HepG2 (cell line): Measurements from ENCODE around the gene CLIC6. TPM values are rescaled to one million over a fixed set of nuclear protein-coding genes. Genes with fewer than 3 reads are reported as not detected.

Experiments used
- ATAC-seq: fragments of 200-7000 bp; cut with Tn5 transposase; 3 replicates; pipeline ENCODE4 v1.9.1; 2020; ENCODE audit warnings: mild to moderate bottlenecking, moderate library complexity
- BruUV-seq: library from RNA; stranded (reverse); fragments of 400-500 nt; replicated peaks from 2 replicates; lab custom pipeline; 2021; lab: Mats Ljungman, UMichigan
- CTCF ChIA-PET: fragments of 300-600 bp; formaldehyde crosslinking; extraction: SDS; loops from one replicate; lab custom pipeline; 2021; ENCODE audit warnings: low total read pairs, inconsistent platforms, low intra/inter-chr PET ratio; lab: Yijun Ruan, JAX
- POLR2A ChIA-PET: fragments of 350-600 bp; sonication (Branson Sonifier 250); formaldehyde crosslinking; loops from one replicate; lab custom pipeline; 2020; ENCODE audit warnings: antibody characterized with exemption, inconsistent platforms; lab: Yijun Ruan, JAX
- DNase-seq: peaks from one replicate; pipeline ENCODE4 v3.0.0-alpha.2; 2015; ENCODE audit warnings: low spot score
- FAIRE-seq: peaks from 3 replicates; lab custom pipeline; 2011; peaks lifted over from hg19 to GRCh38; lab: Jason Lieb, UNC
- H2AFZ ChIP-seq: one replicate; pipeline ENCODE4 v1.6.1; 2011; ENCODE audit warnings: low read length, inconsistent platforms
- H3K27ac ChIP-seq: fragments of 300-600 bp; 3 replicates; pipeline ENCODE4 v1.8.0; 2011; ENCODE audit warnings: mixed run types, mild to moderate bottlenecking, mixed read lengths, low read length, inconsistent platforms; ENCODE audit not compliant: insufficient read depth; ENCODE audit errors: extremely low read length
- H3K27me3 ChIP-seq, 2 experiments: fragments of 200-600 bp in 1 of 2; 2 replicates in 1 of 2; 3 replicates in 1 of 2; pipeline versions ENCODE4 v1.6.0 to v1.8.0; 2011; ENCODE audit warnings: low read length in 2 of 2, mild to moderate bottlenecking in 2 of 2, moderate library complexity in 2 of 2, inconsistent platforms in 1 of 2; ENCODE audit not compliant: insufficient read depth in 2 of 2, control insufficient read depth in 1 of 2
- H3K36me3 ChIP-seq, 2 experiments: fragments of 200-600 bp in 1 of 2; replicated peaks in 1 of 2; 2 replicates in 1 of 2; 3 replicates in 1 of 2; pipeline versions ENCODE4 v1.5.1 to v1.8.0; 2011; ENCODE audit warnings: low read length in 2 of 2, inconsistent platforms in 1 of 2; ENCODE audit not compliant: insufficient read depth in 2 of 2, control insufficient read depth in 1 of 2
- H3K4me1 ChIP-seq: 2 replicates; pipeline ENCODE4 v1.5.1; 2012; ENCODE audit warnings: low read length, inconsistent platforms; ENCODE audit not compliant: insufficient read depth
- H3K4me2 ChIP-seq: 2 replicates; pipeline ENCODE4 v1.6.0; 2011; ENCODE audit warnings: low read depth, low read length, inconsistent platforms
- H3K4me3 ChIP-seq, 3 experiments: fragments of 200-600 bp in 1 of 3; sonication (generic), shearing (Covaris generic) in 1 of 3; replicated peaks in 1 of 3; 2 replicates each; pipeline ENCODE4 v1.5.1; 2011 to 2016; ENCODE audit warnings: low read length in 3 of 3, inconsistent platforms in 2 of 3, low read depth in 2 of 3, mild to moderate bottlenecking in 2 of 3, control low read depth in 1 of 3, mixed read lengths in 1 of 3; ENCODE audit not compliant: insufficient read depth in 1 of 3
- H3K79me2 ChIP-seq: one replicate; pipeline ENCODE4 v1.6.1; 2011; ENCODE audit warnings: low read length, inconsistent platforms; ENCODE audit not compliant: insufficient read depth
- H3K9ac ChIP-seq: 2 replicates; pipeline ENCODE4 v1.6.0; 2011; ENCODE audit warnings: mild to moderate bottlenecking, low read depth, low read length, inconsistent platforms; ENCODE audit not compliant: insufficient read depth
- H3K9me3 ChIP-seq: 2 replicates; pipeline ENCODE4 v1.5.1; 2012; ENCODE audit warnings: mild to moderate bottlenecking, low read length
- H4K20me1 ChIP-seq: 2 replicates; pipeline ENCODE4 v1.6.0; 2011; ENCODE audit warnings: inconsistent platforms, mild to moderate bottlenecking, low read length, moderate library complexity; ENCODE audit not compliant: insufficient read depth
- DNMT1 ChIP-seq: sonication (generic); formaldehyde crosslinking; IDR thresholded peaks from 2 replicates; pipeline ENCODE4 v1.5.1; 2020; ENCODE audit warnings: mild to moderate bottlenecking, missing genetic modification reagents
- ELF1 ChIP-seq: sonication (generic); formaldehyde crosslinking; IDR thresholded peaks from 2 replicates; pipeline ENCODE4 v1.4.0; 2020; ENCODE audit warnings: missing genetic modification reagents
- GZF1 ChIP-seq: sonication (generic); formaldehyde crosslinking; IDR thresholded peaks from 2 replicates; pipeline ENCODE4 v1.5.1; 2020; ENCODE audit warnings: mild to moderate bottlenecking, missing genetic modification reagents
- MYNN ChIP-seq: sonication (generic); formaldehyde crosslinking; IDR thresholded peaks from 2 replicates; pipeline ENCODE4 v1.4.0; 2020; ENCODE audit warnings: mild to moderate bottlenecking, low read depth, missing genetic modification reagents
- REL ChIP-seq: sonication (generic); formaldehyde crosslinking; conservative IDR thresholded peaks from 2 replicates; pipeline ENCODE4 v1.8.0; 2022; ENCODE audit warnings: mild to moderate bottlenecking, missing genetic modification reagents, moderate library complexity
- SALL1 ChIP-seq: sonication (generic); formaldehyde crosslinking; IDR thresholded peaks from 2 replicates; pipeline ENCODE4 v1.8.0; 2022; ENCODE audit warnings: mild to moderate bottlenecking, missing genetic modification reagents
- SALL2 ChIP-seq: sonication (generic); formaldehyde crosslinking; IDR thresholded peaks from 2 replicates; pipeline ENCODE4 v1.8.1; 2023; ENCODE audit warnings: mild to moderate bottlenecking, missing genetic modification reagents, inconsistent platforms
- SOX5 ChIP-seq: IDR thresholded peaks from 2 replicates; pipeline ENCODE4 v1.6.1; 2016; ENCODE audit warnings: borderline replicate concordance
- ZMAT5 ChIP-seq: sonication (generic); formaldehyde crosslinking; IDR thresholded peaks from 2 replicates; pipeline ENCODE4 v1.5.0; 2020; ENCODE audit warnings: mild to moderate bottlenecking, low read depth, missing genetic modification reagents, borderline replicate concordance
- ZNF136 ChIP-seq: sonication (generic); formaldehyde crosslinking; IDR thresholded peaks from 2 replicates; pipeline ENCODE4 v1.8.1; 2022; ENCODE audit warnings: low read depth, mild to moderate bottlenecking, moderate library complexity, missing genetic modification reagents
- ZSCAN12 ChIP-seq: sonication (generic); formaldehyde crosslinking; IDR thresholded peaks from 2 replicates; pipeline ENCODE4 v1.9.0; 2021; ENCODE audit warnings: mild to moderate bottlenecking, missing genetic modification reagents
- WGBS: methylation state at CpG from one replicate; pipeline ENCODE4 v1.1.6; 2017; ENCODE audit warnings: low lambda C conversion rate; 5-methylcytosine and 5-hydroxymethylcytosine counted together
- in situ Hi-C: cut with HindIII; loops from 2 replicates; pipeline ENCODE4 v1.10.0; 2017; ENCODE audit warnings: low pct_unique_long_range_greater_than_20kb; ENCODE audit not compliant: extremely low pct_ligation_motif_present
- intact Hi-C: fragments of 100-400 bp; cut with micrococcal nuclease; formaldehyde crosslinking; loops from one replicate; pipeline ENCODE4 v1.10.0; 2022; ENCODE audit not compliant: unreplicated experiment
- polyA plus RNA-seq, 8 experiments: library from polyadenylated mRNA; depleted of rRNA in 3 of 8; stranded (reverse) in 7 of 8; unstranded in 1 of 8; fragments of >200 nt; fragmentation: Illumina TruSeq in 4 of 8; extraction: Trizol in 4 of 8; gene quantifications; 2 replicates each; pipeline versions ENCODE4 v1.2.1 to v1.2.3, GENCODE V29; 2011 to 2016; ENCODE audit warnings: low read depth in 4 of 8, missing spikeins in 1 of 8, mixed read lengths in 1 of 8; ENCODE audit not compliant: insufficient read depth in 1 of 8
- total RNA-seq, 5 experiments: library from RNA; depleted of rRNA; stranded (reverse); fragments of >200 nt; fragmentation: Illumina TruSeq; extraction: Trizol; gene quantifications; 2 replicates each; pipeline ENCODE4 v1.2.3, GENCODE V29; 2016; ENCODE audit warnings: low read depth in 1 of 5
- TF ChIP-seq, protein P1 (sequence below): sonication (generic); formaldehyde crosslinking; IDR thresholded peaks from 2 replicates; pipeline ENCODE4 v1.8.0; 2022; ENCODE audit warnings: missing genetic modification reagents, mild to moderate bottlenecking, moderate library complexity, borderline replicate concordance
- TF ChIP-seq, protein P2 (sequence below): sonication (generic); formaldehyde crosslinking; conservative IDR thresholded peaks from 2 replicates; pipeline ENCODE4 v1.4.0; 2020; ENCODE audit warnings: missing genetic modification reagents

CLIC6 gene
- total and polyA plus RNA-seq, 2 of the 13 experiments (the other 11 are each of a cell fraction or from before 2014, with no cell fraction given): not detected

DNA sequence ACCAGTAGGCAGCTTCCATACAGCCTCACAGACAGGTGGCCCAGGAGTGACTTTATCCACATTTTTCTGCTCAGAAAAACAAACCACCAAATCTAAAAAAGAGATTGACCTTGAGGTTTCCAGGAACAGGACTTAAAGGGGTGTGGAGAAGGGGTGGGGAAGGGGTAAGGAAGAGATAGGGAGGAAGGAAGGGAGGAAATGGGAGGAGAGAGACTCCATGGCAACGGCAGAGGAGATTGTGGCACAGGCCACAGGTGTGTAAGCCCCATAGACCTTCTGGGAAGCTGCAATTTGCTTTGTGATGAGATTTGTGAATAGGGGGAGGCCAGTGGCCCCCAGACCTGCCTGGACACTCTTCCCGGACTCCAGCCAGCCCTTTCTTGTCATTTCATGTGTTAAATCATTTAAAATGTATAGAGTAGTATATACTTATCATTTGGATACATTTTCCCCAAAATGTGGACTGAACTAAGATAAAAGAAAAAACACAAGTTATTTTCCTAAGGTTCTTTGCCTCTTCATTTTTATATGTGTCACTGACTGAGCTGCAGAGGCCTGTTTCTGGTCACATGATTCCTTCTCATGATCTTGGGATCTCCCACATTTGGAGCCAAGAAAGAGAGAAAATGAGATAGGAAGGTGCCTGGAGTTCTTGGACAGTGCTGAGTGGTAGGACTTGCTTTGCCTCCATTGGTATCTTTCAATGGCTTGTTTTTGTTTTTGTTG, 55.5 kb downstream of the CLIC6 start:
- Histone ChIP-seq H4K20me1 (no peaks in the 10 kb centered on the region; the same call in 1 of the 2 replicates), H2AFZ (no peak overlapping the region), H3K27me3 (peaks cover 0 to 33% of the 10 kb centered on the region in 2 experiments; a peak in 2 of 5 replicates), H3K79me2 (no peaks in the 10 kb centered on the region), H3K9ac (no peak overlapping the region), H3K4me2 (no peak overlapping the region), H3K36me3 (no peaks in the 10 kb centered on the region), H3K27ac (no peak overlapping the region), H3K9me3 (no peaks in the 10 kb centered on the region), H3K4me1 (no peaks in the 10 kb centered on the region), H3K4me3 (no peak overlapping the region)
- 2% methylated on average over 2 of the region's 2 CpGs for WGBS
- ChIA-PET POLR2A (no interaction called here), CTCF (no interaction called here)
- BruUV-seq: no TSS peak
- in situ Hi-C loops (no loop called here), intact Hi-C loops (no loop called here)
- ATAC-seq (no peak), FAIRE-seq (no peak), DNase-seq (no peak)
- no peak for TF ChIP-seq SALL1
- no peak for TF ChIP-seq SALL2 (CRISPR knock-in tag)

DNA sequence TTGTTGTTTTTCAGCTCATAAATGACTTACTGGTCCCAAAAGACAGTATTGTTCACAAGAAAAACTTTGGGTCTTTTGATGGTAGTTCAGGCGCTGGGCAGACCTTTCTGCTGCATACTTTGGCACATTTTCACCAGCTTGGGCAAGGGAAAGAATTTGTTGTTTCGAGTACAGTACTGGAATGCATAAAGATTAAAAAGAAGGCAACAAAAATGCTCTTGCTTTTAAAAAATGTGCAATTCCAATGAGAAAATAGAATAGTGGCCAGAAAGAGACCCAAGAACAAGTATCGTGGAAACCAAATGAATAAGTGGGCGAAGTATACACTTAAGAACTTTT, 56.0 kb downstream of the CLIC6 start:
- Histone ChIP-seq H3K79me2 (no peaks in the 10 kb centered on the region), H4K20me1 (no peaks in the 10 kb centered on the region; the same call in 1 of the 2 replicates), H3K9ac (no peak overlapping the region), H3K36me3 (no peaks in the 10 kb centered on the region), H3K27ac (no peak overlapping the region), H3K27me3 (peaks cover 0 to 28% of the 10 kb centered on the region in 2 experiments; a peak in 2 of 5 replicates), H3K4me3 (no peak overlapping the region), H3K4me1 (no peaks in the 10 kb centered on the region), H2AFZ (no peak overlapping the region), H3K4me2 (no peak overlapping the region), H3K9me3 (no peaks in the 10 kb centered on the region)
- CTCF ChIA-PET: no interaction called here
- DNase-seq (no peak), FAIRE-seq (no peak), ATAC-seq (no peak)
- 40% methylated on average over 4 of the region's 4 CpGs for WGBS
- no TSS peak for BruUV-seq
- intact Hi-C loops (no loop called here), in situ Hi-C loops (loop anchor here (25.0 kb wide), 1 partner anchor 687 kb away; no protein-coding TSS in a partner anchor)
- POLR2A ChIA-PET: no interaction called here
- TF ChIP-seq ZMAT5 (CRISPR knock-in tag) (no peak), DNMT1 (CRISPR knock-in tag) (no peak), MYNN (no peak), ELF1 (CRISPR knock-in tag) (no peak), GZF1 (CRISPR knock-in tag) (no peak), SOX5 (no peak), REL (CRISPR knock-in tag) (no peak), ZNF136 (CRISPR knock-in tag) (no peak), ZSCAN12 (no peak)
- TF ChIP-seq, protein P1, sequence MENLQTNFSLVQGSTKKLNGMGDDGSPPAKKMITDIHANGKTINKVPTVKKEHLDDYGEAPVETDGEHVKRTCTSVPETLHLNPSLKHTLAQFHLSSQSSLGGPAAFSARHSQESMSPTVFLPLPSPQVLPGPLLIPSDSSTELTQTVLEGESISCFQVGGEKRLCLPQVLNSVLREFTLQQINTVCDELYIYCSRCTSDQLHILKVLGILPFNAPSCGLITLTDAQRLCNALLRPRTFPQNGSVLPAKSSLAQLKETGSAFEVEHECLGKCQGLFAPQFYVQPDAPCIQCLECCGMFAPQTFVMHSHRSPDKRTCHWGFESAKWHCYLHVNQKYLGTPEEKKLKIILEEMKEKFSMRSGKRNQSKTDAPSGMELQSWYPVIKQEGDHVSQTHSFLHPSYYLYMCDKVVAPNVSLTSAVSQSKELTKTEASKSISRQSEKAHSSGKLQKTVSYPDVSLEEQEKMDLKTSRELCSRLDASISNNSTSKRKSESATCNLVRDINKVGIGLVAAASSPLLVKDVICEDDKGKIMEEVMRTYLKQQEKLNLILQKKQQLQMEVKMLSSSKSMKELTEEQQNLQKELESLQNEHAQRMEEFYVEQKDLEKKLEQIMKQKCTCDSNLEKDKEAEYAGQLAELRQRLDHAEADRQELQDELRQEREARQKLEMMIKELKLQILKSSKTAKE (CRISPR knock-in tag): no peak
- TF ChIP-seq, protein P2, sequence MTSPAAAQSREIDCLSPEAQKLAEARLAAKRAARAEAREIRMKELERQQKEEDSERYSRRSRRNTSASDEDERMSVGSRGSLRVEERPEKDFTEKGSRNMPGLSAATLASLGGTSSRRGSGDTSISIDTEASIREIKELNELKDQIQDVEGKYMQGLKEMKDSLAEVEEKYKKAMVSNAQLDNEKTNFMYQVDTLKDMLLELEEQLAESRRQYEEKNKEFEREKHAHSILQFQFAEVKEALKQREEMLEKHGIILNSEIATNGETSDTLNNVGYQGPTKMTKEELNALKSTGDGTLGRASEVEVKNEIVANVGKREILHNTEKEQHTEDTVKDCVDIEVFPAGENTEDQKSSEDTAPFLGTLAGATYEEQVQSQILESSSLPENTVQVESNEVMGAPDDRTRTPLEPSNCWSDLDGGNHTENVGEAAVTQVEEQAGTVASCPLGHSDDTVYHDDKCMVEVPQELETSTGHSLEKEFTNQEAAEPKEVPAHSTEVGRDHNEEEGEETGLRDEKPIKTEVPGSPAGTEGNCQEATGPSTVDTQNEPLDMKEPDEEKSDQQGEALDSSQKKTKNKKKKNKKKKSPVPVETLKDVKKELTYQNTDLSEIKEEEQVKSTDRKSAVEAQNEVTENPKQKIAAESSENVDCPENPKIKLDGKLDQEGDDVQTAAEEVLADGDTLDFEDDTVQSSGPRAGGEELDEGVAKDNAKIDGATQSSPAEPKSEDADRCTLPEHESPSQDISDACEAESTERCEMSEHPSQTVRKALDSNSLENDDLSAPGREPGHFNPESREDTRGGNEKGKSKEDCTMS (CRISPR knock-in tag): no peak
